Measurements from ENCODE around the gene KRT38. TPM values are rescaled to one million over a fixed set of nuclear protein-coding genes. Genes with fewer than 3 reads are reported as not detected.

KRT38 gene
- total and polyA plus RNA-seq, 3 donors from 2014 or later, result not detected

DNA sequence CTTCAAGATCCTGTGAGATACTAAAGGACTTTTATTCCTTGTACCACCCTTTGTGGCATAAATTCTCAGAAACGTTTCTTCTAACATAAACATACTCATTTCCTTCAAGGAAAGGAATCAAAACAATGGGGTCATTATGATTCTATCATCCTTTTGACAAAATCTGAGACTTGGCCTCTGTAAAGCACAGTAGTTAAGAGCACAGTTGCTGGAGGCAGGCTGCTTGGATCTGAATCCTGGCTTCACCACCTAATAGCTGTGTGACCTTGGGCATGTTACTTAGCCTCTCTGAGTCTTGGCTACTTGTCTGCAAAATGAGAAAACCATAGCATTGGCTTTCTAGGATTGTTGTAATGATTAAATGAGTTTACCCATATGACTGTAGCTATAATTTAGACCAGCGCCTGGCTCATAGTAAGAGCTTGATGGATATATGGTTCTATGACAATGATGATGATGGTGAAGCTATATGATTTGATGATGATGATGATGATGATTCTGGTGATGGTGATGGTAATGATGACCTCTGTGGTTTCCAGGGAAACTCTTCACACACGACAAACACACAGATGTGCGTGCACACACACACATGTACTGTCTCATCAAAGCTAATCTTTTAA is 37.3 kb downstream of the KRT38 start:
- intact Hi-C loops (cut with DNase I; ENCODE audit: low total_unique reads), result no loop called here
- H3K36me3 ChIP-seq (ENCODE audit: low read depth, missing control alignments), result no peaks in the 10 kb centered on the region
- TF ChIP-seq, protein P1, sequence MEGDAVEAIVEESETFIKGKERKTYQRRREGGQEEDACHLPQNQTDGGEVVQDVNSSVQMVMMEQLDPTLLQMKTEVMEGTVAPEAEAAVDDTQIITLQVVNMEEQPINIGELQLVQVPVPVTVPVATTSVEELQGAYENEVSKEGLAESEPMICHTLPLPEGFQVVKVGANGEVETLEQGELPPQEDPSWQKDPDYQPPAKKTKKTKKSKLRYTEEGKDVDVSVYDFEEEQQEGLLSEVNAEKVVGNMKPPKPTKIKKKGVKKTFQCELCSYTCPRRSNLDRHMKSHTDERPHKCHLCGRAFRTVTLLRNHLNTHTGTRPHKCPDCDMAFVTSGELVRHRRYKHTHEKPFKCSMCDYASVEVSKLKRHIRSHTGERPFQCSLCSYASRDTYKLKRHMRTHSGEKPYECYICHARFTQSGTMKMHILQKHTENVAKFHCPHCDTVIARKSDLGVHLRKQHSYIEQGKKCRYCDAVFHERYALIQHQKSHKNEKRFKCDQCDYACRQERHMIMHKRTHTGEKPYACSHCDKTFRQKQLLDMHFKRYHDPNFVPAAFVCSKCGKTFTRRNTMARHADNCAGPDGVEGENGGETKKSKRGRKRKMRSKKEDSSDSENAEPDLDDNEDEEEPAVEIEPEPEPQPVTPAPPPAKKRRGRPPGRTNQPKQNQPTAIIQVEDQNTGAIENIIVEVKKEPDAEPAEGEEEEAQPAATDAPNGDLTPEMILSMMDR (IDR thresholded peaks at IDR 0.05), result no peak
- no peak for TF ChIP-seq POLR2A (IDR thresholded peaks at IDR 0.05)
- H3K27ac ChIP-seq, result no peak overlapping the region
- no peaks in the 10 kb centered on the region for H3K4me1 ChIP-seq
- 82 to 89% methylated on average over 4 of the region's 4 CpGs for WGBS, 2 donors
- no peaks in the 10 kb centered on the region for H3K9me3 ChIP-seq
- DNase-seq, result no peak
- H3K27me3 ChIP-seq, result no peaks in the 10 kb centered on the region
- H3K4me3 ChIP-seq, result no peak overlapping the region

DNA sequence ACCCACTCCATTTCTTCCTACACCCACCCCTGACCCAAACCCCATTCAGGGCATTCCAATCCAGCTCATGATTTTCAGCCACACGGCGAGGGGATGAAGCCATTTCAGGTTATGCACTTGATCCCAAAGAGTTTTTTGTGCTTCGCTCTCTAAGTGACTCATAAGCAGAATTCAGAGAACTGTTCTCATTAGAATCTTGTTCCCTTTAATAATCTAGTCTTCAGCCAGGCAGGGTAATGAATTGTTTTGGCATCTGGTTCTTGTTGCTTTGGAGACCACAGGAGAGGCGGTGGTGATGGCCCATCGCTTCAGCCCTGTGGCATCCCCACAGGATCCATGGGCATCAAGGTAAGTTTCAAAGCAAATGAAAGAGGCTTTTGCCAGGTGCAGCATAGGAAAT is 38.6 kb downstream of the KRT38 start:
- no peaks in the 10 kb centered on the region for H3K4me1 ChIP-seq
- 65 to 70% methylated on average over 5 of the region's 5 CpGs for whole genome bisulfite sequencing, 2 donors
- no peaks in the 10 kb centered on the region for H3K36me3 ChIP-seq (ENCODE audit: low read depth, missing control alignments)
- no peak overlapping the region for H3K27ac ChIP-seq
- no peak for DNase-seq
- TF ChIP-seq, protein P1 (IDR thresholded peaks at IDR 0.05), result no peak
- TF ChIP-seq POLR2A (IDR thresholded peaks at IDR 0.05), result no peak
- no peaks in the 10 kb centered on the region for H3K9me3 ChIP-seq
- intact Hi-C loops (cut with DNase I; ENCODE audit: low total_unique reads), result no loop called here
- no peak overlapping the region for H3K4me3 ChIP-seq
- H3K27me3 ChIP-seq, result no peaks in the 10 kb centered on the region

DNA sequence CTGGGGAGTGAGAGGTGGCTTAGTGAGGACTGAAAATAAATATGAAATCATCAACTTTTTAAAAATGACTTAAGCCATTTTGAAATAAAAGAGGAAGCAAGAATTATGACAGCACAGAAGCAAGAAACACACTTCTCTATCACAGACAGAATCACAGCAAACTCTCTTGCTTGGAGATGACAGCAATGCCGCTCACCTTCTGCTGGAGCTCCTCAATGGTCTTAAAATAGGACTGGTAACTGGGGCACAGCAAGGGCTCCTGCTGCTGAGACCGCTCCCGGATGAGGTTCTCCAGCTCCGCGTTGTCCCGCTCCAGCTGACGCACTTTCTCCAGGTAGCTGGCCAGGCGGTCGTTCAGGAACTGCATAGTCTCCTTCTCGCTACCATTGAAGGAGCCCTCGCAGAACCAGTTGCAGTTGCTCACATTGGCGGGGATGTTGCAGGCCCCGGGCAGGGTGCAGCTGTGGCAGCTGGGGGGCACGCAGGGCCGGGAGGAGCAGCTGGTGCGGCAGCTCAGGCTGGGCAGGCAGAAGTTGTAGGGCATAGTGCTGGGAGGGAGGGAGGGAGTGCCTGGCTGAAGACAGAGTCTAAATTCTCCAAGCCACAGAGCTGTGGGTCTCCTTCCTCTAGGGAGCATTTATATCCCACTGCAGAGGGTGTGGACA is 43.7 kb downstream of the KRT38 start, which contains the start of gene KRT31:
KRT31 (minus strand) TSS at position 613 of the 665 bp plus-strand sequence; CDS start at position 544, 69 bp downstream.
- DNase-seq, result no peak
- Histone ChIP-seq H3K27ac (no peak within 1 kb of the TSS), H3K9me3 (no peaks in the 10 kb centered on the region), H3K27me3 (no peaks in the 10 kb centered on the region), H3K4me3 (no peak within 1 kb of the TSS), H3K36me3 (ENCODE audit: low read depth, missing control alignments) (no peaks in the 10 kb centered on the region), H3K4me1 (peaks cover 9% of the 10 kb centered on the region)
- intact Hi-C loops (cut with DNase I; ENCODE audit: low total_unique reads), result no loop called here
- 79 to 91% methylated on average over 7 to 16 of the region's 16 CpGs for WGBS, 2 donors
- no peak for TF ChIP-seq POLR2A (IDR thresholded peaks at IDR 0.05)
- TF ChIP-seq, protein P1 (IDR thresholded peaks at IDR 0.05), result no peak

DNA sequence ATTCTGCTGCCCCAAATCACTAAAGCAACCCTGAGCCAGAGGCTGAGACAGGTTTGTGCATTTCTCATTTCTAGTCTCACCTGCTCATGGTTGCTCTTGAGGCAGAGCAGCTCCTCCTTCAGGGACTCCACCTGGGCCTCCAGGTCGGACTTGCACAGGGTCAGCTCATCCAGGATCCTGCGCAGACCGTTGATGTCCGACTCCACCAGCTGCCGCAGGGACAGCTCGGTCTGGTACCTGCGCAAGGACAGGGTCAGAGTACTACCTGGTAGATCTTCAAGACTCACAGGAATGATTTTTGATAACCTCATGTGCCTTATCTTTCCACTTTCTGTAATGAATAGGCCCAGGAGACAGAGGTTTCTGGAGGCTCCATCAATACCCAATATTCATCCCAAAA is 44.4 kb downstream of the KRT38 start:
- H3K27me3 ChIP-seq, result no peaks in the 10 kb centered on the region
- H3K9me3 ChIP-seq, result no peaks in the 10 kb centered on the region
- no peak overlapping the region for H3K4me3 ChIP-seq
- 78 to 97% methylated on average over 7 of the region's 7 CpGs for WGBS, 2 donors
- intact Hi-C loops (cut with DNase I; ENCODE audit: low total_unique reads), result no loop called here
- H3K27ac ChIP-seq, result no peak overlapping the region
- H3K36me3 ChIP-seq (ENCODE audit: low read depth, missing control alignments), result no peaks in the 10 kb centered on the region
- DNase-seq, result no peak
- H3K4me1 ChIP-seq, result peaks cover 9% of the 10 kb centered on the region
- TF ChIP-seq, protein P1 (IDR thresholded peaks at IDR 0.05), result no peak
- TF ChIP-seq POLR2A (IDR thresholded peaks at IDR 0.05), result no peak

Data from testis (tissue), 3 donors.